HG02885 (cell line): ENCODE measurements around the gene IER5.

Experiments used
- ATAC-seq: cut with Tn5 transposase; IDR thresholded peaks from one replicate; pipeline ENCODE4 v1.9.1; 2021; ENCODE audit warnings: mild to moderate bottlenecking; ENCODE audit not compliant: unreplicated experiment, poor library complexity

Gene IER5

GRCh38 chr1:181075766-181076350 is 12.6 kb upstream of the IER5 start:
- no peak for ATAC-seq

DNA sequence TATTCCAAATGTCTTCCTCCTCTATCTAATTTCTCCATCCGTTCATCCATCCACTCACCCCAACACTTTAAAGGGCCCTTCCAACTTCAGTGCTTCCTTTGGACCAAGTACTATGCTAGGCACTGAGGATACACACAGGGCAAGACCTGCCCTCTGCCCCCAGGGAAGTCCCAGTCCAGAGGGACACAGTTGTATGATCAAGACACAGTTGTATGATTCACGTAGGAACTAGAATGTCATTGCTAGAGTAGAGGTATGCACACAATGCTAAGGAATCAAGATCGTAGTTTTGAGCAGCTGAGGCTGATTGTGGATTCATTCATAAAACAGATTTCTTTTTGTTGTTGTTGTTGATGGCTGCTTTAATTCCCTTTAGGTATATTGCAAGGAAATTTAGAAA is 11.6 kb upstream of the IER5 start:
- ATAC-seq, result no peak

- ATAC-seq, result no peak
Measured at GRCh38 chr1:181077576-181078242, 10.8 kb upstream of the IER5 start.

GRCh38 chr1:181079382-181079781 is 9.1 kb upstream of the IER5 start:
- ATAC-seq, result peak; percentile 47

GRCh38 chr1:181079920-181080319 is 8.6 kb upstream of the IER5 start:
- ATAC-seq, result no peak

DNA sequence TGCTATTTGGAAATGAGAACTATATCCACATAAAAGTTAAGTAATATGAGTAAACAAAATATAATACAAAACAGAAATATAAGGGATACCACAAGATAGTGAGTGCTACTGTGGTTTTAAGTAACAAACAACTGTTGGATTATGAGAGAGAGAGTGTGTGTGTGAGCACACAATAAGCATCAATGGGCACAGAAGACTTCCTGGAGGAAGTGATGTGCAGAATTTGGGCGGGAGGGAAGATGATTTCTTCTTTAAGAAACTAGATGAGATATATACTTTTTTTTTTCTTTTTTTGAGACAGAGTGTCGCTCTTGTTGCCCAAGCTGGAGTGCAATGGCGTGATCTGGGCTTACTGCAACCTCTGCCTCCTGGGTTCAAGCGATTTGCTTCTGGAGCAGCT is 7.9 kb upstream of the IER5 start:
- ATAC-seq, result no peak

DNA sequence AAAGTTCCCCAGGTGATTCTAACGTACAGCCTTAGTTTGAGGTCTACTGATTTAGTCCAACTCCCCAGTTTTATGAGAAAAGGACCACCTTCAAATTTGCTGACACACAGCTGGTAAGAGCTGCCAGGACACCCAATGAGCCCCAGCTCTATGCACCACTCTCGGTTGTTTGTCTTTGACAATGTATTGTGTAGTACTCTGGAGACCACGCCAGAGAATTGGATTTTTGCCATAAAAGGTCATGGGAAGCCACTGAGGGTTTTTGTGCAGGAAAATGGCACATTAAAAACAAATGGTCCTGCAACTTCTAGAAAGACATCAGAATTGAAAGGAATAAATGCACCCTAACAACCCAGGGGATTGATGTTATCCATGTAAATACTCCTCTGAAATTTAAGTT is 7.1 kb upstream of the IER5 start:
- ATAC-seq, result no peak

DNA sequence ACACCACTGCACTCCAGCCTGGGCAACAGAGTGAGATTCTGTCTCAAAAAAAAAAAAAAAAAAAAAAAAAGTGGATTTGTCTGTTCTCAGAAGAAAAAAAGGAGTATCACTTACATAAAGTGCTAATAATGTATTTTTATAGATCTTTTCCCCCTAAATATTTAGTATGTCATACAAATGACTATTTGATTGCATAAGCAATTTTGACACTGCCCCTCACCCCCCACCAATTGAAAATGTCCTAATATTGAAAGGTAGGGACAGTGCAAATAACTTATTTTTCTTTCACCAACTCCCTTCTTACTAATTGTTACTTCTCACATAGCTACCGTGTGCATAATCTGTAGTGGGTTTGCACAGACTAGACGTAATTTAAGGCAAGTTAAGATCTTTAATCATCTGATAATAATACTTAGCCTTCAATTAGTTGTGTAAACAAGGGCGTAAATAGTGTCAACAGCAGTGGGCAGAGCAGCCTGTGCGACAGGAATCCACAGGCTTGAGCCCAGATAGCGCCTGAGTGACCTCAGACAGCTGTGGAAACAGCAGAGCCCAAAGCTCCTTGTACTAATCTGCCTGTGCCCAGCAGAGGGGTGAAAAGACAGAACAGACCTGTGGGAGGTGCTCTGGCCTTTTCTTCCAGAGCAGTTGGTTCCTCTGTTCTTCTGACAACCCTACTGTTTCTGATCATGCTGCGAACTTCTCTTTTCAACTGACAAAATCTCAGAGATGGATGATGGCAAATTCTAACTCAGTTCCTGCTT is 4.5 kb upstream of the IER5 start:
- peak; percentile 31 for ATAC-seq

GRCh38 chr1:181084606-181084969 is 3.9 kb upstream of the IER5 start:
- no peak for ATAC-seq

DNA sequence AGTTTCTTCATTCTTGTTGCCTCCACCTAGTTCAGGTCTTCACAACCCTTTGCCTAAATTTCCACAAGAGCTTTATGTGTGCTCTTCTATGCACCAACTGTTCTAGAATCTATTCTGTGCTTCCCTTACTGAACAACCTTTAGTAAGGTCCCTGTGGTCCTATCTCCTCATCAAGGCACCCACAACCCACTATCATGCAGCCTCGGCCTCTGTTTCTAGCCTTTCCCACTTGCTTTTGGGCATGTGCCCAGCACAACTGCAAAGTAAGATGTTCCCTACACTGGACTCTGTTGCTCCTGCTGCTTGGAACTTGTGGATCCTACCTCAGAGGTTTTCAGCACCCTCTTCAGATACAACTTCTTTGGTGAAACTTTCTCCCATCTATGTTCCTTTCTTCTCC is 2.4 kb upstream of the IER5 start:
- ATAC-seq, result no peak

- no peak for ATAC-seq
Measured at GRCh38 chr1:181086926-181087325, 1.6 kb upstream of the IER5 start.

- peak; percentile 15 for ATAC-seq
Measured at GRCh38 chr1:181087400-181087901, 1.0 kb upstream of the IER5 start.

GRCh38 chr1:181089017-181089675 is 646 bp downstream of the IER5 start:
- peak; percentile 2 for ATAC-seq

- peak; percentile 38 for ATAC-seq
Measured at GRCh38 chr1:181089676-181090544, 1.4 kb downstream of the IER5 start.

DNA sequence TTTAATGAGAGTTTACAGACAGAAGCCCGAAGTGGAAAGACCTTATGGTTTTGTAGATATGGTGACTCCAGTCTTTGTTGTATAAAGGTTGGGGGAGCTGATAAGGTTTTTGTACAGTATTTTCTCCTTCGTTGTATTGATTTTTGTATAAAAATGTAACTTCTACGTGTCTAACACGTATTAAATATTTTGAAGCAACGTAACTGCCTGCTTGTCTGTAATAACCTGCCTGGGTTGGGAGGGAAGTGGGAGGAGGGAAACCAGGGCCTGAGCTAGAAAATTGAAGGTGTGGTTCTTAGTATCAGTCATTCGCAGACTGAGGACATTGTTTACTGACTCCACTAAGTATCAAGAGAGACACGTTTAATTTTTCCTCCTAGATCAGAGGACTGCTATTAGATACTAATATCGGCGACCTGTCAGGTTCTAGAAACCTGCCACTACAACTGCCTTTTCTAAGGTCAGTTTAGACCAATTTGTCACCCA is 2.2 kb downstream of the IER5 start:
- ATAC-seq, result no peak

DNA sequence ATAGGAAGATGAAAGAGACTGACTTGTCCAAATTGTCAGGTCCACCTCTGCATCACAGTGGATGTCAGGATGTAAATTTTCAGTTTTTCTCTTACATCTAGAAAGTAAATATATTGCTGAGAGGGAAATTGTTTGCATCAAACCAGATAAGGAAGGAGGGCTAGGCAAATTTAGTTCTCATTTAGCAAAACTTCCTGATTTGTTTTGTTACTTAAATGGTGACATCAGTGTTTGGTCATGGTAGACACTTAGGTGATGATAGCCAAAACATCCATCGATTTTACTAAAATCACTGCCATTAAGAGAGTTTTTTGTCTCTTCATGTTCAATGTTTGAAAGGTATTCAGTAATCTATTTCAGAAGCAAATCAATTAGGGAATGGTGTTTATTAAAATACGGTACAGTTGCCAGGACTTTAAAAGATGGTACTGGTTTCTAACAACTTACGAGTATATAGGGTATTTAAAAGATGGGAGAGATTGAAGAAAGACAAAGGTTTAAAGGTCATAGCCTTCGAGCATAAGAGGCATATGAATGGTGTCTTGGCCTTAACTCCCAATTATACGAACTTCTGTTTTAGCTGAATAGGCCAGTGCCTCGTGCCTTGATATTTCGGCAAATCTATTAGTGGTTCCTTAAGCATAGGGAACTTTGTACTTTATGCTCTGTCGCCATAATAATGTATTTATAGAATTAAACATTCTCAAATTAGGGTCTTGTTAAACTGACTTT is 3.0 kb downstream of the IER5 start:
- ATAC-seq, result no peak

DNA sequence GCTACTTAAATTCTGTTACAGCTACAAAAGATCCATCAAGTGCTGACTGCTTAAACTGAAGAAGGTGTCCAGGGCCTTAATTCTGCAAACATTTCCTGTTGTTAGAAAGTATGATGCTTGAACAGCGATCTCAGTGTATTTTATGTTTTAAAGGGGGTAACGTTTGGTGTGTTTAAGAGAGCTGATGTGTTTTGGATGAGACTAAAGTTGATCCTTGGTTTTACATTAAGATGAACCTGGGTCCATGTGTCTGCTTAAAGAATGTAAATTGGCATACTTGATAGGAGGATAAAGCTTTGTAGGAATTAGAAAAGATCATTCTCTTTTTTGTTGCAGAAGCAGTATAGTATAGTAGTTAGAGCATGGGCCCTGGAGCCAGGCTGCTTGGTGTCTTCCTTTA is 3.6 kb downstream of the IER5 start:
- ATAC-seq, result no peak

DNA sequence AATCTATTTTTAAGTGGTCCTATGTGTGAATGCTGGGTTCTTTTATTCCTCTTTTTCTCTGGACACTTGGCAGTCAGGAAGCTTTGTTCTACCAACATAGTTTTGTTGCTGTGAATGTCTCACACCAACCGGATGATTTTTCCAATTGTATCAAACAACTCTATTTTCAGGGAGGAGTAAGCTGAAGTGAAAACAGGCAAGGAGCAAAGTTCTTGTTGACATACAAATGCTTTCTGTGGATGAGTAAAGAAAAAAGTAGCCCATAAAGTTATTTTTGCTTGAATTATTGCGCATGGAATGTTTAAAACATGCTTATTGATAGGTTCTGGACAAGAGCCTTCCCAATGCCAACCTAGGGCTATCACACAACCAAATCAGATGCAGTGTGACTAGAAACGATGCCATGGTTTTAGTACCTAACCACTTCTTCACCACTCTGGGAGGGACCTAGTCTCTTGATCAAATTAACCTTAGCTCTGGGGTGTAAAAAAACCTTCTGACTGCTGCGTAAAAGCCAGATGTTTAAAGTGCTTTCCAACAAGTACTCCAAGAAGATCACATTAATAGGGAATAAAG is 4.5 kb downstream of the IER5 start:
- ATAC-seq, result no peak
